PC-9 (cell line): ENCODE results near the gene AKT1S1. TPM values are rescaled to one million over a fixed set of nuclear protein-coding genes. Genes with fewer than 3 reads are reported as not detected.
A peak's percentile ranks its signal among the peaks of the same experiment; 100 is the strongest.

Experiments
- BruUV-seq: library from RNA; stranded (reverse); fragments of 400-500 nt; replicated peaks from 2 replicates; lab custom pipeline; 2021; lab: Mats Ljungman, UMichigan
- CTCF ChIA-PET: fragments of 300-600 bp; sonication (Branson Sonifier 250); formaldehyde crosslinking; loops from one replicate; lab custom pipeline; 2022; ENCODE audit warnings: antibody characterized with exemption; lab: Charles Lee
- POLR2A ChIA-PET: fragments of 300-600 bp; sonication (Branson Sonifier 250); formaldehyde crosslinking; loops from one replicate; lab custom pipeline; 2022; ENCODE audit warnings: antibody characterized with exemption; ENCODE audit not compliant: unreplicated experiment; lab: Charles Lee
- DNase-seq, 2 experiments: peaks; one replicate each; pipeline versions ENCODE4 v3.0.0 to v3.0.0-alpha.2; 2015 to 2022; ENCODE audit warnings: mixed read lengths in 1 of 2
- H2AFZ ChIP-seq: fragments of 200-600 bp; sonication (generic); 2 replicates; pipeline ENCODE4 v1.8.1; 2017; ENCODE audit warnings: antibody characterized with exemption
- H3F3A ChIP-seq: fragments of 200-600 bp; sonication (generic); 2 replicates; pipeline ENCODE4 v1.8.1; 2017; ENCODE audit warnings: antibody characterized with exemption, mild to moderate bottlenecking, low read depth; ENCODE audit not compliant: insufficient read depth
- H3K27ac ChIP-seq: fragments of 200-600 bp; sonication (generic); 2 replicates; pipeline ENCODE4 v1.6.1; 2016; ENCODE audit warnings: mixed run types
- H3K27me3 ChIP-seq: fragments of 200-600 bp; sonication (generic); 2 replicates; pipeline ENCODE4 v1.6.1; 2016; ENCODE audit warnings: low read depth, mixed run types; ENCODE audit not compliant: insufficient read depth
- H3K36me3 ChIP-seq: fragments of 200-600 bp; sonication (generic); 2 replicates; pipeline ENCODE4 v1.6.1; 2016; ENCODE audit warnings: low read depth, mixed run types
- H3K4me1 ChIP-seq: fragments of 200-600 bp; sonication (generic); replicated peaks from 2 replicates; pipeline ENCODE4 v1.6.1; 2016; ENCODE audit warnings: mixed run types; ENCODE audit not compliant: insufficient read depth
- H3K4me2 ChIP-seq: fragments of 200-600 bp; sonication (generic); 2 replicates; pipeline ENCODE4 v1.6.1; 2017; ENCODE audit warnings: mixed run types
- H3K4me3 ChIP-seq: fragments of 200-600 bp; sonication (generic); 2 replicates; pipeline ENCODE4 v1.6.1; 2016; ENCODE audit warnings: mixed run types
- H3K79me2 ChIP-seq: fragments of 200-600 bp; sonication (generic); 2 replicates; pipeline ENCODE4 v1.6.1; 2017; ENCODE audit warnings: low read depth, mixed run types
- H3K9me2 ChIP-seq: fragments of 200-600 bp; sonication (generic); 2 replicates; pipeline ENCODE4 v1.8.1; 2017; ENCODE audit warnings: mild to moderate bottlenecking; ENCODE audit not compliant: insufficient read depth
- H3K9me3 ChIP-seq: fragments of 200-600 bp; sonication (generic); 2 replicates; pipeline ENCODE4 v1.8.1; 2016; ENCODE audit warnings: low read depth; ENCODE audit not compliant: insufficient read depth
- H4K20me1 ChIP-seq: fragments of 200-600 bp; sonication (generic); 2 replicates; pipeline ENCODE4 v1.8.1; 2017; ENCODE audit not compliant: insufficient read depth
- EZH2 ChIP-seq: fragments of 200-600 bp; sonication (generic); IDR thresholded peaks from 2 replicates; pipeline ENCODE4 v1.8.0; 2017; ENCODE audit warnings: antibody characterized with exemption, low read depth
- intact Hi-C: fragments of 100-400 bp; cut with micrococcal nuclease; formaldehyde crosslinking; loops from one replicate; pipeline ENCODE4 v1.10.0; 2022; ENCODE audit not compliant: unreplicated experiment
- total RNA-seq: library from RNA; stranded (reverse); gene quantifications from 2 replicates; pipeline ENCODE4 v1.2.3, GENCODE V29; 2021
- TF ChIP-seq, protein P1 (sequence below): fragments of 200-600 bp; sonication (generic); conservative IDR thresholded peaks from 2 replicates; pipeline ENCODE4 v1.6.1; 2017; ENCODE audit warnings: mixed run types, antibody characterized with exemption, mild to moderate bottlenecking, moderate library complexity

Gene AKT1S1
- total RNA-seq, 1 experiment from 2014 or later: 143 TPM

DNA sequence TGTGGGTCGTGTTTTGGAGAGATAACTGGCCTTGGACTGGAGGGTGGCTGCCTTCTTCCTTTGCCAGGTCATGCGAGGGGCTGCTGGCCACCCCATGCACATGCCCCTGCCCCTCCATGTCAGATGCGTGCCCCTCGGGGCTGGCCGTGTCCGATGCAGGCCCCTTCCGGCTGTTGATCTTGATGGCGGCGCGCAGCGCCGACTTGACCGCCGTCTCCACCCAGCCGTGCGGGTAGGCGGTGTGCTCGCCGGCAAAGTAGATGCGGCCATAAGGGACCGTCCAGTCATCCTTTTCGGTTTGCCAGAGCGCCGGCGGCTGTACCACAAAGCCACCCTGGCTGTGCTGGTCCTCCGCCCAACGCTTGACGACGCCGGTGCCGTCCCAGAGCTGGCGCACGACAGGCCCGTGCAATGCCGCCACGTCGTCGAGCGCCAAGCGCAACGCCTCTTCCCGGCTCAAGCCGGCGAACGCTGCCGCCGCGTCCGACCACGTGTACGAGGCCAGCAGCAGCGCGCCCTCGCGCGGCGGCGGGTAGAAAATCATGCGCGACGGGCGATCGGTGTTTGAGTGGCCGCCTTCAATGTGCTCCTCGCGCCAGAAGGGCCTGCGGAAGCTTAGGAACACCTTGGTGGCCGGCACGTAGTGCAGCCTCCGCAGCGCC is 12.7 kb upstream of the AKT1S1 start:
- peak overlapping the region; percentile 57 for H3K4me3 ChIP-seq
- ChIA-PET CTCF (no interaction called here), POLR2A (interaction anchor here (0.6 kb wide), 1 partner anchor 20 kb away, joined by 16 read pairs; no protein-coding TSS in a partner anchor)
- no peaks in the 10 kb centered on the region for H3K36me3 ChIP-seq
- peak overlapping the region; percentile 81 for H2AFZ ChIP-seq
- H3K9me2 ChIP-seq: no peaks in the 10 kb centered on the region
- H3K9me3 ChIP-seq: no peaks in the 10 kb centered on the region
- H4K20me1 ChIP-seq: no peaks in the 10 kb centered on the region
- peak overlapping the region; percentile 93 for H3K4me2 ChIP-seq
- no TSS peak for BruUV-seq
- intact Hi-C loops: no loop called here
- H3K4me1 ChIP-seq: no peaks in the 10 kb centered on the region; the same call in 1 of the 2 replicates
- peaks cover 29% of the 10 kb centered on the region; the same call in 1 of the 2 replicates for H3F3A ChIP-seq
- DNase-seq: peak; percentile 34 to 74
- TF ChIP-seq, protein P1, sequence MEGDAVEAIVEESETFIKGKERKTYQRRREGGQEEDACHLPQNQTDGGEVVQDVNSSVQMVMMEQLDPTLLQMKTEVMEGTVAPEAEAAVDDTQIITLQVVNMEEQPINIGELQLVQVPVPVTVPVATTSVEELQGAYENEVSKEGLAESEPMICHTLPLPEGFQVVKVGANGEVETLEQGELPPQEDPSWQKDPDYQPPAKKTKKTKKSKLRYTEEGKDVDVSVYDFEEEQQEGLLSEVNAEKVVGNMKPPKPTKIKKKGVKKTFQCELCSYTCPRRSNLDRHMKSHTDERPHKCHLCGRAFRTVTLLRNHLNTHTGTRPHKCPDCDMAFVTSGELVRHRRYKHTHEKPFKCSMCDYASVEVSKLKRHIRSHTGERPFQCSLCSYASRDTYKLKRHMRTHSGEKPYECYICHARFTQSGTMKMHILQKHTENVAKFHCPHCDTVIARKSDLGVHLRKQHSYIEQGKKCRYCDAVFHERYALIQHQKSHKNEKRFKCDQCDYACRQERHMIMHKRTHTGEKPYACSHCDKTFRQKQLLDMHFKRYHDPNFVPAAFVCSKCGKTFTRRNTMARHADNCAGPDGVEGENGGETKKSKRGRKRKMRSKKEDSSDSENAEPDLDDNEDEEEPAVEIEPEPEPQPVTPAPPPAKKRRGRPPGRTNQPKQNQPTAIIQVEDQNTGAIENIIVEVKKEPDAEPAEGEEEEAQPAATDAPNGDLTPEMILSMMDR: peak; percentile 77
- TF ChIP-seq EZH2: no peak
- H3K27ac ChIP-seq: no peak overlapping the region
- H3K79me2 ChIP-seq: no peaks in the 10 kb centered on the region
- no peaks in the 10 kb centered on the region for H3K27me3 ChIP-seq

DNA sequence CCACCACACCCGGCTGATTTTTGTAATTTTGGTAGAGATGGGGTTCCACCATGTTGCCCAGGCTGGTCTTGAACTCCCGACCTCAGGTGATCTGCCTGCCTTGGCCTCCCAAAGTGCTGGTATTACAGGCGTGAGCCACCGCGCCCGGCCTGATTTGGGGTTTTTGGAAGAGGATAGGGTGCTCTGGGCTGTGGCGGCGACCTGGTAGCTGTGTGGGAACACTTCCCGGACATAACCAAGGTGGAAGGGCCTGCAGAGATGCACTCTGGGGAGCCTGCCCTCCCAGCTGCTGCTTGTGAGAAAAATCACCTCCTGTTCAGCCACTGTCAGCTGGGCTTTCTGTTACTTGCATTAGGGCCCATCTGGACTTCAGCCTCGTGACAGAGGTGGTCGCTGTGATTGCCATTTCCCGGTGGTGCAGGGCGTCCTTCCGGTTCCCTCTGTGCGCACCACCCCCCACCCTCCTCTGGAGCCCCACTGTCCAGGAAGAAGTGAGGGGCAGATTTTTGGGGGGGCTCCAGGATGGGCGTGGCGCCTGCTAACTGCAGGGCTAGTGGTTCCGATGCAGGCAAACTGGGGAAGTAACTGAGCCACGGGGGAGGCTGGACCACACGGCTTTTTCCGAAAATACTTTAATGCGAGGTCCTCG is 12.0 kb upstream of the AKT1S1 start:
- Histone ChIP-seq H3K4me1 (no peaks in the 10 kb centered on the region; the same call in 1 of the 2 replicates), H3K9me2 (no peaks in the 10 kb centered on the region), H3K27me3 (no peaks in the 10 kb centered on the region), H3F3A (peaks cover 31% of the 10 kb centered on the region; the same call in 1 of the 2 replicates), H2AFZ (no peak overlapping the region), H3K4me3 (no peak overlapping the region), H3K27ac (no peak overlapping the region), H3K4me2 (no peak overlapping the region), H4K20me1 (no peaks in the 10 kb centered on the region), H3K36me3 (no peaks in the 10 kb centered on the region), H3K79me2 (no peaks in the 10 kb centered on the region), H3K9me3 (no peaks in the 10 kb centered on the region)
- BruUV-seq: no TSS peak
- peak in 1 of 2 experiments; percentile 28 for DNase-seq
- intact Hi-C loops: no loop called here
- CTCF ChIA-PET: no interaction called here
- TF ChIP-seq EZH2: no peak
- TF ChIP-seq, protein P1: no peak
- POLR2A ChIA-PET: no interaction called here

DNA sequence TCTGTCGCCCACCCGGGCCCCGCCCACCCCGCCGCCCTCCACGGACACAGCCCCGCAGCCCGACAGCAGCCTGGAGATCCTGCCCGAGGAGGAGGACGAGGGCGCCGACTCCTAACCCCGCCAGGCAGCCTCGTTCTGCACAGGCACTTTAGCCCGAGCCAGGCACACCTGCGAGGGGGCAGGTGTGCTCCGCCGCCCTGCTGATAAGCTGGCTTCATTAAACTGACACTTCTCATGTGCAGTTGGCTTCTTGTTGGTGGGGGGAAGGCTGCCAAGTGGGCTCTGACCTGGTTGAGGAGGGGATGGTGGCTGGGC is 11.3 kb upstream of the AKT1S1 start:
- Histone ChIP-seq H3K27me3 (no peaks in the 10 kb centered on the region), H3K27ac (no peak overlapping the region), H3K9me2 (no peaks in the 10 kb centered on the region), H3K4me2 (no peak overlapping the region), H3F3A (peaks cover 31% of the 10 kb centered on the region; the same call in 1 of the 2 replicates), H3K4me1 (no peaks in the 10 kb centered on the region; the same call in 1 of the 2 replicates), H3K36me3 (0 out of 2 replicates have a peak, but pooled peaks cover 5% of the 10 kb centered on the region), H3K79me2 (no peaks in the 10 kb centered on the region), H2AFZ (no peak overlapping the region), H3K4me3 (no peak overlapping the region), H3K9me3 (no peaks in the 10 kb centered on the region), H4K20me1 (no peaks in the 10 kb centered on the region)
- POLR2A ChIA-PET: no interaction called here
- CTCF ChIA-PET: no interaction called here
- DNase-seq: no peak
- intact Hi-C loops: no loop called here
- BruUV-seq: no TSS peak
- no peak for TF ChIP-seq EZH2
- TF ChIP-seq, protein P1: no peak
